MCF 10A (cell line): ENCODE measurements around the gene TAS2R31. TPM values are rescaled to one million over a fixed set of nuclear protein-coding genes. Genes with fewer than 3 reads are reported as not detected.
"Not testable (repeated sequence)": the region's sequence is repeated elsewhere in the genome, so short reads cannot be mapped to it uniquely, and the experiment has no call there.

Experiments
- BruUV-seq: library from RNA; stranded (reverse); fragments of 400-500 nt; replicated peaks from 2 replicates; lab custom pipeline; 2021; lab: Mats Ljungman, UMichigan
- CTCF ChIA-PET: fragments of 300-600 bp; sonication (Branson Sonifier 250); formaldehyde crosslinking; extraction: SDS; loops from one replicate; lab custom pipeline; 2021; ENCODE audit warnings: antibody characterized with exemption, inconsistent platforms; lab: Yijun Ruan, JAX
- POLR2A ChIA-PET: fragments of 300-600, 350-650 bp; sonication (Branson Sonifier 250); formaldehyde crosslinking; extraction: SDS; loops from one replicate; lab custom pipeline; 2020; ENCODE audit warnings: antibody characterized with exemption, inconsistent platforms; lab: Yijun Ruan, JAX
- DNase-seq: peaks from one replicate; pipeline ENCODE4 v3.0.0-alpha.2; 2018; ENCODE audit not compliant: unreplicated experiment
- H3K27ac Mint-ChIP-seq: one replicate; pipeline ENCODE4 v1.8.0; 2022; ENCODE audit warnings: mild to moderate bottlenecking, low read depth, mixed read lengths; ENCODE audit not compliant: unreplicated experiment
- H3K27me3 Mint-ChIP-seq: one replicate; pipeline ENCODE4 v1.8.0; 2022; ENCODE audit warnings: mixed read lengths; ENCODE audit not compliant: insufficient read depth, unreplicated experiment
- H3K36me3 Mint-ChIP-seq: one replicate; pipeline ENCODE4 v1.8.0; 2022; ENCODE audit warnings: mild to moderate bottlenecking, moderate library complexity, mixed read lengths; ENCODE audit not compliant: insufficient read depth, unreplicated experiment
- H3K4me1 Mint-ChIP-seq: one replicate; pipeline ENCODE4 v1.8.0; 2022; ENCODE audit warnings: mixed read lengths; ENCODE audit not compliant: insufficient read depth, unreplicated experiment
- H3K4me3 Mint-ChIP-seq: one replicate; pipeline ENCODE4 v1.8.0; 2022; ENCODE audit warnings: mild to moderate bottlenecking, moderate library complexity, mixed read lengths; ENCODE audit not compliant: unreplicated experiment
- H3K9me3 Mint-ChIP-seq: one replicate; pipeline ENCODE4 v1.8.0; 2022; ENCODE audit warnings: mixed read lengths; ENCODE audit not compliant: unreplicated experiment
- CTCF ChIP-seq: fragments of 200-600 bp; IDR thresholded peaks from one replicate; pipeline ENCODE4 v1.8.0; 2022; ENCODE audit warnings: antibody characterized with exemption, mild to moderate bottlenecking; ENCODE audit not compliant: unreplicated experiment
- intact Hi-C: fragments of 100-400 bp; cut with micrococcal nuclease; formaldehyde crosslinking; loops from 2 replicates; pipeline ENCODE4 v1.14.1; 2022
- total RNA-seq: library from RNA; stranded (reverse); gene quantifications from 2 replicates; pipeline ENCODE4 v1.2.3, GENCODE V29; 2022

TAS2R31 gene
- total RNA-seq, 1 experiment from 2014 or later: 2.0 TPM

- ChIA-PET POLR2A (no interaction called here), CTCF (no interaction called here)
- no peak overlapping the region for H3K27ac Mint-ChIP-seq
- no peaks in the 10 kb centered on the region for H3K36me3 Mint-ChIP-seq
- H3K4me3 Mint-ChIP-seq: no peak overlapping the region
- no peak for TF ChIP-seq CTCF
- no peak for DNase-seq
- H3K9me3 Mint-ChIP-seq: no peaks in the 10 kb centered on the region
- BruUV-seq: no TSS peak
- no peaks in the 10 kb centered on the region for H3K27me3 Mint-ChIP-seq
- no peaks in the 10 kb centered on the region for H3K4me1 Mint-ChIP-seq
- intact Hi-C loops: loop anchor here (1.0 kb wide), 1 partner anchor 56 kb away; no protein-coding TSS in a partner anchor
Observed at GRCh38 chr12:11070999-11071398, 39.8 kb upstream of the TAS2R31 start.

GRCh38 chr12:11069854-11070365 lies 38.7 kb upstream of the TAS2R31 start:
- intact Hi-C loops: loop anchor here (1.0 kb wide), 1 partner anchor 55 kb away; no protein-coding TSS in a partner anchor
- POLR2A ChIA-PET: interaction anchor here (0.7 kb wide), 1 partner anchor 107 kb away, joined by 3 read pairs; no protein-coding TSS in a partner anchor
- H3K27me3 Mint-ChIP-seq: no peaks in the 10 kb centered on the region
- H3K27ac Mint-ChIP-seq: no peak overlapping the region
- TF ChIP-seq CTCF: no peak
- no peaks in the 10 kb centered on the region for H3K36me3 Mint-ChIP-seq
- CTCF ChIA-PET: interaction anchor here (0.7 kb wide), 3 partner anchors 33 to 1120 kb away, joined by 3 read pairs; no protein-coding TSS in a partner anchor
- BruUV-seq: no TSS peak
- no peak for DNase-seq
- H3K9me3 Mint-ChIP-seq: no peaks in the 10 kb centered on the region
- H3K4me3 Mint-ChIP-seq: no peak overlapping the region
- no peaks in the 10 kb centered on the region for H3K4me1 Mint-ChIP-seq

DNA sequence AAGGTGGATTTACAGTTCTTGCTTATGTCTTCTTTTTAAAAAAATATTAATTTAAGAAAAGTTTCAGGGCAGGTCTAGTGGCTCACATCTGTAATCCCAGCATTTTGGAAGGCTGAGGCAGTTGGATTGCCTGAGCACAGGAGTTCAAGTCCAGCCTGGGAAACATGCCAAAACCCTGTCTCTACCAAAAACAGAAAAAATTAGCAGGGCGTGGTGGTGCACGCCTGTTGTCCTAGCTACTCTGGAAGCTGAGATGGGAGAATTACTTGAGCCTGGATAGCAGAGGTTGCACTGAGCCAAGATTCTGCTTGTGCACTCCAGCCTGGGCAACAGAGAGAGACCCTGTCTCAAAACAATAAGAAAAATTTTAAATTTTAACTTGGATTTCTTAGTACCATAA lies 36.3 kb upstream of the TAS2R31 start:
- Mint-ChIP-seq H3K36me3 (no peaks in the 10 kb centered on the region), H3K9me3 (no peaks in the 10 kb centered on the region), H3K27me3 (no peaks in the 10 kb centered on the region), H3K27ac (no peak overlapping the region), H3K4me1 (no peaks in the 10 kb centered on the region), H3K4me3 (no peak overlapping the region)
- DNase-seq: peak; percentile 64
- TF ChIP-seq CTCF: no peak
- POLR2A ChIA-PET: interaction anchor here (0.6 kb wide), 1 partner anchor 203 kb away, joined by 4 read pairs; no protein-coding TSS in a partner anchor
- no TSS peak for BruUV-seq
- CTCF ChIA-PET: no interaction called here
- intact Hi-C loops: no loop called here

- H3K27me3 Mint-ChIP-seq, H3K36me3 Mint-ChIP-seq, BruUV-seq, H3K9me3 Mint-ChIP-seq, H3K27ac Mint-ChIP-seq, H3K4me1 Mint-ChIP-seq, CTCF ChIA-PET, POLR2A ChIA-PET, DNase-seq, H3K4me3 Mint-ChIP-seq, intact Hi-C loops: not testable (repeated sequence)
Observed at GRCh38 chr12:11062194-11062593, 31.0 kb upstream of the TAS2R31 start, which contains the start of gene TAS2R46. Gene TAS2R46, minus strand, starts transcription at chr12:11062294. Its CDS starts 0 bp downstream, at chr12:11062294.
